T-helper 2 cell (primary cell): ENCODE data around the gene ATG101.

ENCODE experiments used
- DNase-seq, 5 experiments: peaks; one replicate each; pipeline versions ENCODE4 v3.0.0 to v3.0.0-alpha.2; 2012 to 2022

ATG101 gene

DNA sequence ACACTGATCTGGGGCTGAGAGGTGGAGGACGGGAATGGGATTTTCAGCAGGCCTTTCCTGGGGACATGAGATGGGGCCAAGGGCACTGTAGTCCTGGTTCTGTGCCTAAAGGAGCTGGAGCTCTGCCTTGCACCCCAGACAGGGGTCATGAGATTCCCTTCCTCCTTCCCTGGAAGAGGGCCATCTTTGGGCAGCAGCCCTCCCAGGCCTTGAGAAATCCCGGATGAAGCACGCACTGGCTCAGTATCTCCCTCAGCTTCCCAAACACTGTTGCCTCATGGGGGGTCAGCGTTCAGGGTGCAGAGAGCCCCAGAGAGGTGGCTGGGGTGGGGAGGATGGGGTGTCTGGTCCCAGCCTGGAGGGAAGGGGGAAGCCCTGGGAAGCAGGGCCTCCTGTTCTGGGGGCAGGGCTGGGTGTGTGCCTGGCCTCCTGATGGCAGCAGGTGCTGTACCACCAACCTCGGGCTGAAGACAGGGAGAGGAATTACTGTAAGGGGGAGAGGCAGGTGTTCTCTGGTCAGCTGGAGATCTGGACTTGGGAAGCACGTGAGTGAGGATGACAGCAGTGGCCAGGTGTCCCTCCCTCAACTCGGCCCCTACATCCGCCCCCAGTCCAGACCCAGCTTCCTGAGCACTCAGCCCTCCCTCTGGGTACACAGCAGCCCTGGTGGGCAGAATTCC, 26.9 kb upstream of the ATG101 start:
- no peak for DNase-seq

DNA sequence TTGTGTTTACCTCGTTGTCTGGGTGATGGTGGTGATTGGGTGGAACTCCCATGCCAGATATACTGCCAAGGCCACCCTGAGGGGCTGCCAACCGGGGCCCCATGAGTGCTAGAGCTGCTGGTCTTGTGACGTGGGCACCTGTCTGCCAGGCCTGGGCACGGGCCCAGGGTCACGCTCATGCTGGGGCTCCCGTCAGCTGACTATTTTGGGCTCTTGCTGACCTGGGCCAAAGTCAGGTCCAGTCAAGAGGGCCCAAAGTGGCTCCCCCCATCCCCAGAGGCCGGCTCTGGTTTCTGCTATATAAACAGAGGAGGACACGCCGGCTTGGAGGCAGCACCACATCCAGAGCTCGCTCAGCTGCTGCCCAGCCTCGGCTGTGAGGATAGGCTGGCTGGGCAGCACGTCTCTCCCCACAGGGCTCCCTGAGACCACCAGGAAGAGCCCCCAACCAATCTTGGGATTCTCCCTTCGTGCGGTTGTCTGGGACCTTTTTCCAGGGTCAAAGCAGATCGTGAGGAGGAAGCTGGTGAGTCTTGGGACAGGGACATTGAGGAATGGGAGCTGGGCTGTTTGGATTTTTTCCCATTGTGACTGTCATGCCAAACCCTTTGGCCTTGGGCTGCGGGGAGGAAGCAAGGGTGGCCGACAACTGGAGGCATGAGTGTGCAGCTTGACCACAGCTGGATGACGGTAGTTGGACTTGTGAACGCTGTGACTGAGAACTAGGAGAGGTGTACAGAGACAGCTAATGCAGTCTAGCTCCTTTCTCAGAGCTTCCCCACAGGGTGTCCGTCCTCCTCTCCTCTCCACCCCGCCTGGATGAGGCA, 26.2 kb upstream of the ATG101 start:
- DNase-seq: no peak

GRCh38 chr12:52044292-52044983, 25.3 kb upstream of the ATG101 start:
- no peak for DNase-seq

GRCh38 chr12:52045794-52046199, 24.0 kb upstream of the ATG101 start:
- no peak for DNase-seq

DNA sequence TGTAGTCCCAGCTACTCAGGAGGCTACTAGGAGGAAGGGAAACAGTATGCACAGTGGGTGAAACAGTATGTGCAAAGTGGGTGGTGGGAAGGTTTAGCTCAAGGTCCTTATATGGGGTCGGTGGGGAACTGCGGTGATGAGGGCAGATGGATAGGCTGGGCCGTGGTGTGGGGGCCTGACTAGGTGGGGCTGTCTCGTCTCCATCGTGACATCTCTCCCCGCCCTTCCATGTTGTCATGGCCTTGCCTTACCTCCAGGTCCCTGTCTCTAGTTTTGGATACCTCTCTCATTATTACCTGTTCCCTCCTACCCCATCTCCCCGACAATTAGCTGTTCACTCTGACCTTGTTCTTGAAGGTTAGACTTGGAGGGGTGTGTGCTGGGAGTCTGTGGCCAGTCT, 22.9 kb upstream of the ATG101 start:
- no peak for DNase-seq

DNA sequence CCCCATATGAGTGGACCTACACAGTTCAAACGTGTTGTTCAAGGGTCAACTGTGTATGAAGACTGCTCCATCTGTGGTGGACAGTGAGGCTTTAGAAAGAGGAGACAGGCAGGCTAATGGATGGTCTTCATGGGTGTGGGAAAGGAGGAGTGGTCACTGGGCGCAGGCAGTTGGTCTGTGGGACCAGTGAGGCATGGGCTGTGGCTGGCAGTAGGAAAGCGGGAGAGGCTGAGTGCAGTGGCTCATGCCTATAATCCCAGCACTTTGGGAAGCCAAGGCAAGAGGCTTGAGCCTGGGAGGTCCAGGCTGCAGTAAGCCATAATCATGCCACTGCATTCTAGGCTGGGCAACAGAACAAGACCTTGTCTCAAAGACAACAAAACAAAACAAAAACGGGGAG, 20.5 kb upstream of the ATG101 start:
- no peak for DNase-seq

DNA sequence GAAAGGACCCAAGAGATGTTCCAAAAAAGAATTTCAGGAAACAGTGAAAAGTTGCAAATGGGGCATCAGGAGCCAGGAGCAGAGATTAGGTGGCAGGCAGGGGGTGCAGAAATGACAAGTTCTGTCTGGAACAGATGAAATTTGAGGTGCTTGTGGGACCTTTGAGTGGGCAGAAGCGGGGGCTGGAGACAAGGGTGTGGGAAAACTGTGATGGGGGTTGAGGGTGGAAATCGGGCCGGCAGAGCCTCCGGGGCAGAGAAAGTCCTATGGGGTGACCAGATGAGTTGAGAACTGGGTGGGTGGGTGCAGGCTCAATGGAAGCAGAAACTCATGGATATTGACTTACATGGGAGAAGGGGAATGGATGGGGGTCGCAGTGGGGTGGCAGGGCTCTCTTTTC, 20.1 kb upstream of the ATG101 start:
- no peak for DNase-seq

DNA sequence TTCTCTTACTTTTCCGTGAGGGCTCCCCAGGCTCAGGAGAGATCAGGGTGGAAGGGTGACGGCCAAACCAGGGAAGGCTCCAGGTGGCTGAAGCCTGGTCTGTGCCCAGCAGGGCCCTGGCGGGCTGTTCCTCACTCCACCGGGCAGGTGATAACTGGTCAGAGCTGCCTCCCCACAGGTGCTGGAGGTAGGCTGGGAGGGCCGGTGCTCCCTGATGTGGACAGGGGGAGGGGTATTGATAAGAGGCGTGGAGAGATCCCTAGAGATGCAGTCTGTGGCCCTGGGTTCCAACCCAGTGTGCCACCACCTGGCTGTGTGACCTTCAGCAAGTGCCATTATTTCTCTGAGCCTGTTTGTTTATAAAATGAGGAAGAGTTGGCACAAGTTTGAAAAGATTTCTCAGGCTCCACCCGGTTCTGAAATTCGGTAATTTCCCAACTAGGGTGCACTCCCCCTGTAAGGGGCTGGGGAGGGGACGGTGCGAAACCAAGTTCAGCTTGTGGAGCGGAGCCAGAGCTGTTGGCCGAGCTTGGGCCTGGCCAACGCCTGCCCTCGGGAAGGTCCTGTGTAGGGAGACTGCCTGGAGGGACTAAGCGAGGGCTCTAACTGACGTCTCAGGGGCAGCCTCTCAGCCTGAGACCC, 19.5 kb upstream of the ATG101 start:
- DNase-seq: peak in 1 of 5 experiments; percentile 16

DNA sequence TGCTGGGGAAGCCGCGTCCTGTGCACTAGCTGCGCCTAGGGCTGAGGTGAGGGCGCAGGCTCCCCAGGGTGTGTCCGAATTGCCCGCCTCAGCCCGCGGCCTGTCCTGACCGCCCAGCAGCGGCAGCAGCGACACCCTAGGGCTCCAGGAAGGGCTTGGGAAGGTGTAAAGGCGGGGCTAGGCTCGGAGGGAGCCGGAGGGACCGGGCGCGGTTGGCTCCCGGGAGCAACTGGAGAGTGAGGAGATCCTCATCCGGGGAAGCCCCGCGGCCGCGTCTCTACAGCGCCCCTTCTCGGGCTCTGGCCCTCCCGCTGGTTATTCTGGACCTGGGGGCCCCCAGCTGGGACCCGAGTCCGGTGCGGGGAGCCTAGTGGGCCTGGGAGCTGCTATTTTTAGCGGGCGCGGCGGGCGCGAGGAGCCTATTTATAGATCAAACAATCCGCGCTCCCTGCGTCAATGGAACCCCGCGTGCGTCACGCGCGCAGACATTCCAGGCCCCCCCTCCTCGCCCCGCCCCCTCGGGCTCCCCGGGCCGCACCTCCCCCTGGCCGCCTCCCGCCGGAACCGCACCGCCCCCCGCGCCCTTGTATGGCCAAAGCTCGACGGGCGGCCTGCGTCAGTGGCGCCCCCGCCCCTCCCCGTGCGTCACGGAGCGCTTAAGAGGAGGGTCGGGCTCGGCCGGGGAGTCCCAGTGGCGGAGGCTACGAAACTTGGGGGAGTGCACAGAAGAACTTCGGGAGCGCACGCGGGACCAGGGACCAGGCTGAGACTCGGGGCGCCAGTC, 18.8 kb upstream of the ATG101 start, which contains the start of gene NR4A1:
Gene NR4A1 (plus strand): TSS at position 685 of the 784 bp plus-strand sequence. CDS start 2,887 bp downstream, outside the sequence.
- peak; percentile 97 to 100 (median 99) for DNase-seq

- peak in 3 of 5 experiments; percentile 29 to 36 (median 34) for DNase-seq
Measured at GRCh38 chr12:52052468-52053186, 17.2 kb upstream of the ATG101 start.

DNA sequence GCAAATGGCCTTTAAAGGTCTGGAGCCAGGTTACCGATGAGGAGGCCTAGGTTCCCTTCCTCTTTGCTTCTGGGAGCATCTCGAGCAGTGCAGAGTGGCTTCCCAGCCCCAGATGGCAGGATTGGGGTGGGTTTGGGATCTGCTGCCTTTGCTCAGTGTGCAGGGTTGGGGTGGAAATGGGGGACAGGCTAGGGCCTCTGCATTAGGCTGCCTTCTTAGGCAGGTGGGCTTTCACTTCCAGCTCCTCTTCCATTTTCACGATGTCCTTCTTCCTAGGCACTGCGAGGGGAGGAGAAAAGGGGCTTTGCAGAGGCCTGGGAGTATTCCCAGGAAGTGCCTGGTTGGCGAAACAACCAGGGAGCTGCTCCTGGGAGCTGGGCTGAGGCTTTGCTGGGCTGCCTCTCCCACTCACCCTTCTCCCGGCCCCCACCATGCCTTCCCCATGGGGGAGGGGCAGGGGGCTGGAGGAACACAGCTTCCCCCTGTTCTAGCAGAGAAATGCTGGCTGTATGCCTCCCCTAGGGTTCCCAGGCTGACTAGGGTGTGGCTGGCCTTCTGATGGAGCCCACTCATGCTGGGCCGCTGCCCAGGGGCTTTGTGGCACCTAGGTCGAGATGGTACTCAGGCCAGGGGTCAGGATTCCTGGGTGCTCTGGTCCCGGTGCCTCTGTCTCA, 16.1 kb upstream of the ATG101 start:
- no peak for DNase-seq

- no peak for DNase-seq
Measured at GRCh38 chr12:52054231-52054832, 15.4 kb upstream of the ATG101 start.

GRCh38 chr12:52054833-52055730, 14.7 kb upstream of the ATG101 start:
- DNase-seq: no peak

DNA sequence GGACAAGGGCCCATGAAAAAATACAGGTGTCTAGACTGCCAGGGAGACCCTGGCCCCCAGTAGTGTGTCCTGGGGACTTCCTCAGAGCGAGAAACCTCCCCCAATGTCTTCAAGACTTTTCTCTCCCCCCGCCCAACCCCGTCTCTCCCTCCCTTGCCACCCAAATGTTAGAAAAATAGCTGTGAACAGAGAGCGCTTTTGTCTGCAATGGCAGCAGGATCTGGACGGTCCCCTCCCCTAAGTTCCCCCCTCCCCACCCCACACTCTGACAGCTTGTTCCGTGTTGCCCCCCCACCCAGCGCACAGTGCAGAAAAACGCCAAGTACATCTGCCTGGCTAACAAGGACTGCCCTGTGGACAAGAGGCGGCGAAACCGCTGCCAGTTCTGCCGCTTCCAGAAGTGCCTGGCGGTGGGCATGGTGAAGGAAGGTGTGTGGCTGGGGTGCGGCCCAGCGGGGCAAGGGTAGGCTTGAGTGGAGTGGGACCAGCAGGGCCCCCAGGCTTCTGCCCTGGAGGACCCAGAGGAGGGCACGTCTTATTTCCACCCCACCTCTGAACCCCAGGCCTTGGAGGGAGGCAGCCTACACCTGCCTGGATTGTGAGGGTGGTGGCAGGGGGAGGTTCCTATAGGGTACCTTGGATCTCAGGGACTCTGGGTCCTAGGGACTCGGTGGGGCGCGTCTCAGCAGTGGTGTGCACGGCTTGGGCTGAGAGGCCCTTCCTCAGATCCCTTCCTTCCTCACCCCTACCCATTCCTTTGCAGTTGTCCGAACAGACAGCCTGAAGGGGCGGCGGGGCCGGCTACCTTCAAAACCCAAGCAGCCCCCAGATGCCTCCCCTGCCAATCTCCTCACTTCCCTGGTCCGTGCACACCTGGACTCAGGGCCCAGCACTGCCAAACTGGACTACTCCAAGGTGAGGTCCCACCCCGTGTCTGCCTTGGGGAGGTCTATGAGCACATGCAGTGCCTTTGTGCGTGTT, 13.8 kb upstream of the ATG101 start:
- no peak for DNase-seq

GRCh38 chr12:52056801-52057637, 12.8 kb upstream of the ATG101 start:
- DNase-seq: no peak

GRCh38 chr12:52057638-52058576, 11.9 kb upstream of the ATG101 start:
- no peak for DNase-seq
